HCT116 (cell line): ENCODE data around the gene TRMT2A. TPM values are rescaled to one million over a fixed set of nuclear protein-coding genes. Genes with fewer than 3 reads are reported as not detected.

Experiments
- ATAC-seq: fragments of 200-7000 bp; cut with Tn5 transposase; 2 replicates; pipeline ENCODE4 v1.9.1; 2020; ENCODE audit warnings: mild to moderate bottlenecking, moderate library complexity
- BruUV-seq: library from RNA; stranded (reverse); fragments of 400-500 nt; replicated peaks from 2 replicates; lab custom pipeline; 2021; lab: Mats Ljungman, UMichigan
- CTCF ChIA-PET: fragments of 300-600 bp; sonication (Branson Sonifier 250); formaldehyde crosslinking; loops from one replicate; lab custom pipeline; 2021; ENCODE audit warnings: antibody characterized with exemption; lab: Charles Lee
- POLR2A ChIA-PET: fragments of 300-600, 350-600 bp; sonication (Branson Sonifier 250); formaldehyde crosslinking; loops from one replicate; lab custom pipeline; 2021; ENCODE audit warnings: antibody characterized with exemption; lab: Charles Lee
- RAD21 ChIA-PET, 2 experiments: fragments of 300-600 bp; sonication (Branson Sonifier 250); formaldehyde crosslinking; loops; one replicate each; lab custom pipeline; 2023; ENCODE audit warnings: low total read pairs in 2 of 2; ENCODE audit not compliant: uncharacterized antibody in 2 of 2, unreplicated experiment in 2 of 2, low non-redundant PET in 1 of 2; lab: Charles Lee
- DNase-seq: peaks from one replicate; pipeline ENCODE4 v3.0.0-alpha.2; 2010; ENCODE audit warnings: low read depth, low spot score
- H2AFZ ChIP-seq: fragments of 200-600 bp; shearing (Covaris generic), sonication (generic); 2 replicates; pipeline ENCODE4 v1.6.1; 2017; ENCODE audit warnings: low read depth, mixed run types, mixed read lengths, antibody characterized with exemption, low read length; ENCODE audit not compliant: poor library complexity, severe bottlenecking
- H3K27ac ChIP-seq: 2 replicates; pipeline ENCODE4 v1.5.1; 2012; ENCODE audit warnings: low read depth, low read length
- H3K27me3 ChIP-seq: fragments of 200-600 bp; sonication (generic); 2 replicates; pipeline ENCODE4 v1.6.1; 2016; ENCODE audit warnings: mixed run types, low read length, mixed read lengths; ENCODE audit not compliant: insufficient read depth
- H3K36me3 ChIP-seq, 2 experiments: fragments of 200-500 bp in 1 of 2; fragments of 200-600 bp in 1 of 2; sonication (Bioruptor generic) in 1 of 2; sonication (generic) in 1 of 2; 2 replicates each; pipeline versions ENCODE4 v1.5.1 to v1.6.1; 2014 to 2016; ENCODE audit warnings: low read length in 2 of 2, inconsistent platforms in 1 of 2, mixed read lengths in 1 of 2, mixed run types in 1 of 2; ENCODE audit not compliant: insufficient read depth in 2 of 2, control insufficient read depth in 1 of 2
- H3K4me1 ChIP-seq, 2 experiments: fragments of 200-600 bp in 1 of 2; sonication (generic) in 1 of 2; 2 replicates each; pipeline versions ENCODE4 v1.5.1 to v1.6.1; 2012 to 2017; ENCODE audit warnings: low read length in 2 of 2, inconsistent platforms in 1 of 2, mild to moderate bottlenecking in 1 of 2, mixed read lengths in 1 of 2, mixed run types in 1 of 2, moderate library complexity in 1 of 2; ENCODE audit not compliant: insufficient read depth in 2 of 2, control insufficient read depth in 1 of 2
- H3K4me2 ChIP-seq: fragments of 200-600 bp; sonication (generic); 2 replicates; pipeline ENCODE4 v1.6.1; 2017; ENCODE audit warnings: mixed run types, low read length, mixed read lengths
- H3K4me3 ChIP-seq, 2 experiments: fragments of 200-600 bp in 1 of 2; sonication (generic) in 1 of 2; replicated peaks in 1 of 2; 2 replicates each; pipeline ENCODE4 v1.5.1; 2011 to 2016; ENCODE audit warnings: low read length in 2 of 2, control low read depth in 1 of 2, low read depth in 1 of 2, mild to moderate bottlenecking in 1 of 2, mixed read lengths in 1 of 2, mixed run types in 1 of 2
- H3K79me2 ChIP-seq: fragments of 200-600 bp; sonication (generic); 2 replicates; pipeline ENCODE4 v1.6.1; 2017; ENCODE audit warnings: mild to moderate bottlenecking, mixed run types, low read length, moderate library complexity, mixed read lengths; ENCODE audit not compliant: insufficient read depth
- H3K9ac ChIP-seq: fragments of 200-600 bp; sonication (generic); 2 replicates; pipeline ENCODE4 v1.6.1; 2016; ENCODE audit warnings: low read length, mixed read lengths
- H3K9me2 ChIP-seq: fragments of 200-600 bp; sonication (generic), shearing (Covaris generic); 2 replicates; pipeline ENCODE4 v1.6.1; 2017; ENCODE audit warnings: mixed run types, mild to moderate bottlenecking, moderate library complexity; ENCODE audit not compliant: insufficient read depth
- H3K9me3 ChIP-seq, 2 experiments: fragments of 200-500 bp in 1 of 2; fragments of 200-600 bp in 1 of 2; sonication (Bioruptor generic) in 1 of 2; sonication (generic) in 1 of 2; 2 replicates each; pipeline ENCODE4 v1.6.1; 2014 to 2017; ENCODE audit warnings: low read length in 2 of 2, mixed read lengths in 2 of 2, inconsistent platforms in 1 of 2, low read depth in 1 of 2, mild to moderate bottlenecking in 1 of 2, mixed run types in 1 of 2, moderate library complexity in 1 of 2; ENCODE audit not compliant: control insufficient read depth in 1 of 2, insufficient read depth in 1 of 2
- H4K20me1 ChIP-seq: fragments of 200-600 bp; sonication (generic), shearing (Covaris generic); 2 replicates; pipeline ENCODE4 v1.6.1; 2017; ENCODE audit warnings: mixed run types, mild to moderate bottlenecking, moderate library complexity; ENCODE audit not compliant: insufficient read depth
- ATF3 ChIP-seq: IDR thresholded peaks from 2 replicates; pipeline ENCODE4 v1.6.1; 2012
- CBX3 ChIP-seq: IDR thresholded peaks from 2 replicates; pipeline ENCODE4 v1.6.1; 2012; ENCODE audit warnings: low read depth
- CEBPB ChIP-seq: IDR thresholded peaks from 2 replicates; pipeline ENCODE4 v1.6.1; 2012; ENCODE audit warnings: low read depth
- CTCF ChIP-seq, 3 experiments: fragments of 200-600 bp in 1 of 3; sonication (generic) in 1 of 3; IDR thresholded peaks in 2 of 3; conservative IDR thresholded peaks in 1 of 3; 2 replicates each; pipeline ENCODE4 v1.5.1; 2012 to 2017; ENCODE audit warnings: low read depth in 2 of 3, low read length in 2 of 3, antibody characterized with exemption in 1 of 3, borderline replicate concordance in 1 of 3, control low read depth in 1 of 3, mild to moderate bottlenecking in 1 of 3, mixed read lengths in 1 of 3, mixed run types in 1 of 3, moderate library complexity in 1 of 3; ENCODE audit not compliant: insufficient read depth in 1 of 3
- EZH2 ChIP-seq: fragments of 200-600 bp; sonication (generic); IDR thresholded peaks from 2 replicates; pipeline ENCODE4 v1.6.1; 2017; ENCODE audit warnings: antibody characterized with exemption, mixed run types
- EZH2phosphoT487 ChIP-seq: fragments of 200-600 bp; IDR thresholded peaks from 2 replicates; pipeline ENCODE4 v1.6.1; 2018; ENCODE audit warnings: antibody characterized with exemption, borderline replicate concordance
- FOSL1 ChIP-seq: IDR thresholded peaks from 2 replicates; pipeline ENCODE4 v1.6.1; 2012; ENCODE audit warnings: low read depth
- JUND ChIP-seq: IDR thresholded peaks from 2 replicates; pipeline ENCODE4 v1.6.1; 2012
- MAX ChIP-seq: IDR thresholded peaks from 2 replicates; pipeline ENCODE4 v1.6.1; 2012
- POLR2A ChIP-seq: IDR thresholded peaks from 2 replicates; pipeline ENCODE4 v1.7.0; 2011; ENCODE audit warnings: borderline replicate concordance; ENCODE audit not compliant: insufficient read depth, insufficient read length; ENCODE audit errors: extremely low read depth
- POLR2AphosphoS5 ChIP-seq: IDR thresholded peaks from 2 replicates; pipeline ENCODE4 v1.6.1; 2011; ENCODE audit warnings: mild to moderate bottlenecking, low read depth, low read length, moderate library complexity
- RAD21 ChIP-seq: IDR thresholded peaks from 2 replicates; pipeline ENCODE4 v1.6.1; 2012; ENCODE audit warnings: low read depth, mild to moderate bottlenecking
- SIN3A ChIP-seq: IDR thresholded peaks from 2 replicates; pipeline ENCODE4 v1.6.1; 2012; ENCODE audit warnings: low read depth
- SP1 ChIP-seq: IDR thresholded peaks from 2 replicates; pipeline ENCODE4 v1.6.1; 2012; ENCODE audit warnings: low read depth
- TCF7L2 ChIP-seq: IDR thresholded peaks from 2 replicates; pipeline ENCODE4 v1.7.0; 2011; ENCODE audit warnings: borderline replicate concordance, inconsistent platforms; ENCODE audit not compliant: insufficient read depth, insufficient read length; ENCODE audit errors: extremely low read depth
- ZBTB33 ChIP-seq: IDR thresholded peaks from 2 replicates; pipeline ENCODE4 v1.6.1; 2011; ENCODE audit warnings: mild to moderate bottlenecking, low read length, moderate library complexity; ENCODE audit not compliant: insufficient replicate concordance; ENCODE audit errors: extremely low read depth
- ZFX ChIP-seq: fragments of 450-650 bp; IDR thresholded peaks from 2 replicates; pipeline ENCODE4 v1.6.1; 2017
- ZNF274 ChIP-seq: fragments of 200-500 bp; sonication (Bioruptor generic); IDR thresholded peaks from 2 replicates; pipeline ENCODE4 v1.6.1; 2014; ENCODE audit warnings: mild to moderate bottlenecking, low read depth, low read length, inconsistent platforms
- intact Hi-C: fragments of 100-400 bp; cut with micrococcal nuclease; formaldehyde crosslinking; loops from 2 replicates; pipeline ENCODE4 v1.10.0; 2022
- total RNA-seq: library from RNA; stranded (reverse); gene quantifications from one replicate; pipeline ENCODE4 v1.2.1, GENCODE V29; 2021; ENCODE audit not compliant: unreplicated experiment

Gene TRMT2A
- total RNA-seq, 1 experiment from 2014 or later = 67.3 TPM

GRCh38 chr22:20107471-20107901 lies 9.5 kb downstream of the TRMT2A start:
- H3K79me2 ChIP-seq = peaks cover 34% of the 10 kb centered on the region
- H4K20me1 ChIP-seq = no peaks in the 10 kb centered on the region
- H3K9me2 ChIP-seq = no peaks in the 10 kb centered on the region
- TF ChIP-seq JUND = no peak
- no peak for TF ChIP-seq FOSL1
- no peak overlapping the region for H3K9ac ChIP-seq
- no peak overlapping the region for H3K4me2 ChIP-seq
- intact Hi-C loops = no loop called here
- H2AFZ ChIP-seq = no peak overlapping the region
- no peak overlapping the region; the same call in 1 of the 2 replicates for H3K27ac ChIP-seq
- ChIA-PET CTCF (no interaction called here), POLR2A (no interaction called here), RAD21 (no interaction called here)
- H3K36me3 ChIP-seq = peaks cover 23 to 71% of the 10 kb centered on the region in 2 experiments; a peak in 3 of 4 replicates
- H3K4me1 ChIP-seq = peaks cover 0 to 4% of the 10 kb centered on the region in 2 experiments; a peak in 1 of 4 replicates
- no peak overlapping the region for H3K4me3 ChIP-seq
- no peaks in the 10 kb centered on the region for H3K9me3 ChIP-seq
- BruUV-seq = no TSS peak
- no peak for ATAC-seq
- H3K27me3 ChIP-seq = no peaks in the 10 kb centered on the region
- DNase-seq = no peak

- Histone ChIP-seq H3K9me3 (no peaks in the 10 kb centered on the region), H3K79me2 (peaks cover 40% of the 10 kb centered on the region), H3K4me1 (peaks cover 0 to 4% of the 10 kb centered on the region in 2 experiments; a peak in 1 of 4 replicates), H4K20me1 (0 out of 2 replicates have a peak, but pooled peaks cover 2% of the 10 kb centered on the region), H3K27ac (no peak overlapping the region), H3K27me3 (no peaks in the 10 kb centered on the region), H3K9me2 (no peaks in the 10 kb centered on the region), H2AFZ (no peak overlapping the region), H3K4me3 (no peak overlapping the region), H3K4me2 (no peak overlapping the region), H3K9ac (no peak overlapping the region), H3K36me3 (peaks cover 29 to 71% of the 10 kb centered on the region in 2 experiments; a peak in 3 of 4 replicates)
- intact Hi-C loops = no loop called here
- ATAC-seq = no peak
- TF ChIP-seq EZH2 = no peak
- no peak for TF ChIP-seq JUND
- no peak for TF ChIP-seq CBX3
- TF ChIP-seq FOSL1 = no peak
- TF ChIP-seq POLR2AphosphoS5 = no peak
- no peak for TF ChIP-seq ZNF274
- no peak for TF ChIP-seq ZFX
- TF ChIP-seq POLR2A = no peak
- no peak for TF ChIP-seq SIN3A
- no peak for TF ChIP-seq EZH2phosphoT487
- no peak for TF ChIP-seq CTCF (IDR thresholded peaks at IDR 0.05 in 2 of 3, conservative IDR thresholded peaks at IDR 0.05 in 1 of 3; ENCODE audit: borderline replicate concordance in 1 of 3, insufficient read depth in 1 of 3, low read depth in 2 of 3, low read length in 2 of 3)
- no peak for TF ChIP-seq MAX
- TF ChIP-seq RAD21 = no peak
- TF ChIP-seq ATF3 = no peak
- no peak for TF ChIP-seq TCF7L2
- TF ChIP-seq ZBTB33 = no peak
- no peak for TF ChIP-seq CEBPB
- no peak for TF ChIP-seq SP1
- CTCF ChIA-PET = no interaction called here
- BruUV-seq = no TSS peak
- DNase-seq = no peak
- RAD21 ChIA-PET = no interaction called here
- POLR2A ChIA-PET = no interaction called here
These were observed 10.2 kb downstream of the TRMT2A start for GRCh38 chr22:20106849-20107237.
